Spleen (tissue), 7 donors: ENCODE results near the gene PHKB.

Source experiments
- CTCF ChIP-seq, 11 experiments: fragments of 200-600 bp in 7 of 11; fragments of 450-650 bp in 4 of 11; sonication (generic) in 4 of 11; IDR thresholded peaks in 8 of 11; conservative IDR thresholded peaks in 3 of 11; 1 replicate in 7 of 11; 2 replicates in 4 of 11; pipeline versions ENCODE4 v1.4.0 to v1.8.0; 2016 to 2021; ENCODE audit warnings: antibody characterized with exemption in 11 of 11, inconsistent platforms in 4 of 11, mild to moderate bottlenecking in 1 of 11
- POLR2A ChIP-seq, 3 donors: fragments of 450-650 bp; IDR thresholded peaks; one replicate each; pipeline ENCODE4 v1.5.1; 2017; ENCODE audit warnings: antibody characterized with exemption in 3 of 3, mild to moderate bottlenecking in 1 of 3
- POLR2AphosphoS5 ChIP-seq, 3 donors: sonication (generic); formaldehyde crosslinking; IDR thresholded peaks; one replicate each; pipeline ENCODE4 v1.5.1; 2017; ENCODE audit warnings: antibody characterized with exemption in 3 of 3
- donor health status: DM: no; HTN: no; CAD: no; lungs with moderate emphysema.
- donor health status: DM: no; HTN: no; CAD: no.
- donor health status: DM: no; HTN: no; CAD: no.

GRCh38 chr16:47461598-47462266 lies 601 bp downstream of the PHKB start:
- TF ChIP-seq CTCF (IDR thresholded peaks at IDR 0.05 in 8 of 11, conservative IDR thresholded peaks at IDR 0.05 in 3 of 11), result peak in 1 of 11 experiments; percentile 5
- TF ChIP-seq POLR2AphosphoS5 (IDR thresholded peaks at IDR 0.05), result no peak
- no peak for TF ChIP-seq POLR2A (IDR thresholded peaks at IDR 0.05)
